MM.1S (cell line): Measurements from ENCODE around the gene GSE1.

Experiments
- EZH2phosphoT487 ChIP-seq: fragments of 300-600 bp; sonication (generic); IDR thresholded peaks from 2 replicates; pipeline ENCODE4 v1.6.1; 2018; ENCODE audit warnings: antibody characterized with exemption, low read length
- TF ChIP-seq, protein P1 (sequence below): fragments of 300-600 bp; sonication (generic); IDR thresholded peaks from 2 replicates; pipeline ENCODE4 v1.5.1; 2016; ENCODE audit warnings: antibody characterized with exemption, low read length, mixed read lengths

DNA sequence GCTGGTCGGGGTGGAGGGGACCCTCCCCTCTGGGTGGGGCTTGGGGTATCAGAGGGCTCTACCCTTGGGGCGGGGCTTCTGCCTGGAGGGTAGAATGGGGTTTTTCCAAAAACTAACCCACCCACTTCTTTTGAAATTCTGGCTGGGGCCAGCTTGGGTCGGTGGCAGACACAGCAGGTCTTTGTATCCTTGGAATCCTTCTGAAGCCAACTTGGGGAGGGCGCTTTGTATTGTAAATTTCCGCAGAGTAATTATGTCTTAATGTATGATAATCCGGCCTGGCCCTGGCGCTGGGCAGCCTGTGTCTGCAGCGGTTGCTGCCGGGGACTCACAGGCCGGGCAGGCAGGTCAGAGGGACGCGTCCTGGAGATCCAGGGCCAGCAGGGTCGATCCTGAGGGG lies 33.9 kb upstream of the GSE1 start:
- TF ChIP-seq, protein P1, sequence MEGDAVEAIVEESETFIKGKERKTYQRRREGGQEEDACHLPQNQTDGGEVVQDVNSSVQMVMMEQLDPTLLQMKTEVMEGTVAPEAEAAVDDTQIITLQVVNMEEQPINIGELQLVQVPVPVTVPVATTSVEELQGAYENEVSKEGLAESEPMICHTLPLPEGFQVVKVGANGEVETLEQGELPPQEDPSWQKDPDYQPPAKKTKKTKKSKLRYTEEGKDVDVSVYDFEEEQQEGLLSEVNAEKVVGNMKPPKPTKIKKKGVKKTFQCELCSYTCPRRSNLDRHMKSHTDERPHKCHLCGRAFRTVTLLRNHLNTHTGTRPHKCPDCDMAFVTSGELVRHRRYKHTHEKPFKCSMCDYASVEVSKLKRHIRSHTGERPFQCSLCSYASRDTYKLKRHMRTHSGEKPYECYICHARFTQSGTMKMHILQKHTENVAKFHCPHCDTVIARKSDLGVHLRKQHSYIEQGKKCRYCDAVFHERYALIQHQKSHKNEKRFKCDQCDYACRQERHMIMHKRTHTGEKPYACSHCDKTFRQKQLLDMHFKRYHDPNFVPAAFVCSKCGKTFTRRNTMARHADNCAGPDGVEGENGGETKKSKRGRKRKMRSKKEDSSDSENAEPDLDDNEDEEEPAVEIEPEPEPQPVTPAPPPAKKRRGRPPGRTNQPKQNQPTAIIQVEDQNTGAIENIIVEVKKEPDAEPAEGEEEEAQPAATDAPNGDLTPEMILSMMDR, result no peak
- TF ChIP-seq EZH2phosphoT487, result no peak
